HCT116 (cell line): ENCODE measurements around the gene LRRC15. TPM values are rescaled to one million over a fixed set of nuclear protein-coding genes. Genes with fewer than 3 reads are reported as not detected.

Source experiments
- ATAC-seq: fragments of 200-7000 bp; cut with Tn5 transposase; 2 replicates; pipeline ENCODE4 v1.9.1; 2020; ENCODE audit warnings: mild to moderate bottlenecking, moderate library complexity
- BruUV-seq: library from RNA; stranded (reverse); fragments of 400-500 nt; replicated peaks from 2 replicates; lab custom pipeline; 2021; lab: Mats Ljungman, UMichigan
- CTCF ChIA-PET: fragments of 300-600 bp; sonication (Branson Sonifier 250); formaldehyde crosslinking; loops from one replicate; lab custom pipeline; 2021; ENCODE audit warnings: antibody characterized with exemption; lab: Charles Lee
- POLR2A ChIA-PET: fragments of 300-600, 350-600 bp; sonication (Branson Sonifier 250); formaldehyde crosslinking; loops from one replicate; lab custom pipeline; 2021; ENCODE audit warnings: antibody characterized with exemption; lab: Charles Lee
- RAD21 ChIA-PET, 2 experiments: fragments of 300-600 bp; sonication (Branson Sonifier 250); formaldehyde crosslinking; loops; one replicate each; lab custom pipeline; 2023; ENCODE audit warnings: low total read pairs in 2 of 2; ENCODE audit not compliant: uncharacterized antibody in 2 of 2, unreplicated experiment in 2 of 2, low non-redundant PET in 1 of 2; lab: Charles Lee
- DNase-seq: peaks from one replicate; pipeline ENCODE4 v3.0.0-alpha.2; 2010; ENCODE audit warnings: low read depth, low spot score
- H2AFZ ChIP-seq: fragments of 200-600 bp; shearing (Covaris generic), sonication (generic); 2 replicates; pipeline ENCODE4 v1.6.1; 2017; ENCODE audit warnings: low read depth, mixed run types, mixed read lengths, antibody characterized with exemption, low read length; ENCODE audit not compliant: poor library complexity, severe bottlenecking
- H3K27ac ChIP-seq: 2 replicates; pipeline ENCODE4 v1.5.1; 2012; ENCODE audit warnings: low read depth, low read length
- H3K27me3 ChIP-seq: fragments of 200-600 bp; sonication (generic); 2 replicates; pipeline ENCODE4 v1.6.1; 2016; ENCODE audit warnings: mixed run types, low read length, mixed read lengths; ENCODE audit not compliant: insufficient read depth
- H3K36me3 ChIP-seq, 2 experiments: fragments of 200-500 bp in 1 of 2; fragments of 200-600 bp in 1 of 2; sonication (Bioruptor generic) in 1 of 2; sonication (generic) in 1 of 2; 2 replicates each; pipeline versions ENCODE4 v1.5.1 to v1.6.1; 2014 to 2016; ENCODE audit warnings: low read length in 2 of 2, inconsistent platforms in 1 of 2, mixed read lengths in 1 of 2, mixed run types in 1 of 2; ENCODE audit not compliant: insufficient read depth in 2 of 2, control insufficient read depth in 1 of 2
- H3K4me1 ChIP-seq, 2 experiments: fragments of 200-600 bp in 1 of 2; sonication (generic) in 1 of 2; 2 replicates each; pipeline versions ENCODE4 v1.5.1 to v1.6.1; 2012 to 2017; ENCODE audit warnings: low read length in 2 of 2, inconsistent platforms in 1 of 2, mild to moderate bottlenecking in 1 of 2, mixed read lengths in 1 of 2, mixed run types in 1 of 2, moderate library complexity in 1 of 2; ENCODE audit not compliant: insufficient read depth in 2 of 2, control insufficient read depth in 1 of 2
- H3K4me2 ChIP-seq: fragments of 200-600 bp; sonication (generic); 2 replicates; pipeline ENCODE4 v1.6.1; 2017; ENCODE audit warnings: mixed run types, low read length, mixed read lengths
- H3K4me3 ChIP-seq, 2 experiments: fragments of 200-600 bp in 1 of 2; sonication (generic) in 1 of 2; replicated peaks in 1 of 2; 2 replicates each; pipeline ENCODE4 v1.5.1; 2011 to 2016; ENCODE audit warnings: low read length in 2 of 2, control low read depth in 1 of 2, low read depth in 1 of 2, mild to moderate bottlenecking in 1 of 2, mixed read lengths in 1 of 2, mixed run types in 1 of 2
- H3K79me2 ChIP-seq: fragments of 200-600 bp; sonication (generic); 2 replicates; pipeline ENCODE4 v1.6.1; 2017; ENCODE audit warnings: mild to moderate bottlenecking, mixed run types, low read length, moderate library complexity, mixed read lengths; ENCODE audit not compliant: insufficient read depth
- H3K9ac ChIP-seq: fragments of 200-600 bp; sonication (generic); 2 replicates; pipeline ENCODE4 v1.6.1; 2016; ENCODE audit warnings: low read length, mixed read lengths
- H3K9me2 ChIP-seq: fragments of 200-600 bp; sonication (generic), shearing (Covaris generic); 2 replicates; pipeline ENCODE4 v1.6.1; 2017; ENCODE audit warnings: mixed run types, mild to moderate bottlenecking, moderate library complexity; ENCODE audit not compliant: insufficient read depth
- H3K9me3 ChIP-seq, 2 experiments: fragments of 200-500 bp in 1 of 2; fragments of 200-600 bp in 1 of 2; sonication (Bioruptor generic) in 1 of 2; sonication (generic) in 1 of 2; 2 replicates each; pipeline ENCODE4 v1.6.1; 2014 to 2017; ENCODE audit warnings: low read length in 2 of 2, mixed read lengths in 2 of 2, inconsistent platforms in 1 of 2, low read depth in 1 of 2, mild to moderate bottlenecking in 1 of 2, mixed run types in 1 of 2, moderate library complexity in 1 of 2; ENCODE audit not compliant: control insufficient read depth in 1 of 2, insufficient read depth in 1 of 2
- H4K20me1 ChIP-seq: fragments of 200-600 bp; sonication (generic), shearing (Covaris generic); 2 replicates; pipeline ENCODE4 v1.6.1; 2017; ENCODE audit warnings: mixed run types, mild to moderate bottlenecking, moderate library complexity; ENCODE audit not compliant: insufficient read depth
- CBX3 ChIP-seq: IDR thresholded peaks from 2 replicates; pipeline ENCODE4 v1.6.1; 2012; ENCODE audit warnings: low read depth
- ELF1 ChIP-seq: IDR thresholded peaks from 2 replicates; pipeline ENCODE4 v1.6.1; 2012; ENCODE audit warnings: low read depth, borderline replicate concordance
- EZH2 ChIP-seq: fragments of 200-600 bp; sonication (generic); IDR thresholded peaks from 2 replicates; pipeline ENCODE4 v1.6.1; 2017; ENCODE audit warnings: antibody characterized with exemption, mixed run types
- EZH2phosphoT487 ChIP-seq: fragments of 200-600 bp; IDR thresholded peaks from 2 replicates; pipeline ENCODE4 v1.6.1; 2018; ENCODE audit warnings: antibody characterized with exemption, borderline replicate concordance
- FOSL1 ChIP-seq: IDR thresholded peaks from 2 replicates; pipeline ENCODE4 v1.6.1; 2012; ENCODE audit warnings: low read depth
- JUND ChIP-seq: IDR thresholded peaks from 2 replicates; pipeline ENCODE4 v1.6.1; 2012
- MAX ChIP-seq: IDR thresholded peaks from 2 replicates; pipeline ENCODE4 v1.6.1; 2012
- POLR2A ChIP-seq: IDR thresholded peaks from 2 replicates; pipeline ENCODE4 v1.7.0; 2011; ENCODE audit warnings: borderline replicate concordance; ENCODE audit not compliant: insufficient read depth, insufficient read length; ENCODE audit errors: extremely low read depth
- POLR2AphosphoS5 ChIP-seq: IDR thresholded peaks from 2 replicates; pipeline ENCODE4 v1.6.1; 2011; ENCODE audit warnings: mild to moderate bottlenecking, low read depth, low read length, moderate library complexity
- REST ChIP-seq: IDR thresholded peaks from 2 replicates; pipeline ENCODE4 v1.6.1; 2012; ENCODE audit warnings: low read depth
- SIN3A ChIP-seq: IDR thresholded peaks from 2 replicates; pipeline ENCODE4 v1.6.1; 2012; ENCODE audit warnings: low read depth
- SP1 ChIP-seq: IDR thresholded peaks from 2 replicates; pipeline ENCODE4 v1.6.1; 2012; ENCODE audit warnings: low read depth
- TCF7L2 ChIP-seq: IDR thresholded peaks from 2 replicates; pipeline ENCODE4 v1.7.0; 2011; ENCODE audit warnings: borderline replicate concordance, inconsistent platforms; ENCODE audit not compliant: insufficient read depth, insufficient read length; ENCODE audit errors: extremely low read depth
- YY1 ChIP-seq: IDR thresholded peaks from 2 replicates; pipeline ENCODE4 v1.6.1; 2011; ENCODE audit warnings: low read length, low read depth, moderate library complexity, mild to moderate bottlenecking; ENCODE audit not compliant: insufficient replicate concordance; ENCODE audit errors: extremely low read depth
- ZBTB33 ChIP-seq: IDR thresholded peaks from 2 replicates; pipeline ENCODE4 v1.6.1; 2011; ENCODE audit warnings: mild to moderate bottlenecking, low read length, moderate library complexity; ENCODE audit not compliant: insufficient replicate concordance; ENCODE audit errors: extremely low read depth
- ZNF274 ChIP-seq: fragments of 200-500 bp; sonication (Bioruptor generic); IDR thresholded peaks from 2 replicates; pipeline ENCODE4 v1.6.1; 2014; ENCODE audit warnings: mild to moderate bottlenecking, low read depth, low read length, inconsistent platforms
- intact Hi-C: fragments of 100-400 bp; cut with micrococcal nuclease; formaldehyde crosslinking; loops from 2 replicates; pipeline ENCODE4 v1.10.0; 2022
- total RNA-seq: library from RNA; stranded (reverse); gene quantifications from one replicate; pipeline ENCODE4 v1.2.1, GENCODE V29; 2021; ENCODE audit not compliant: unreplicated experiment

The LRRC15 gene
- total RNA-seq, 1 experiment from 2014 or later: not detected

GRCh38 chr3:194367992-194368841 is 1.3 kb downstream of the LRRC15 start:
- RAD21 ChIA-PET: no interaction called here
- Histone ChIP-seq H3K27ac (no peak overlapping the region), H3K79me2 (no peaks in the 10 kb centered on the region), H2AFZ (no peak overlapping the region), H4K20me1 (no peaks in the 10 kb centered on the region), H3K27me3 (peaks cover 4% of the 10 kb centered on the region; the same call in 1 of the 2 replicates), H3K4me2 (no peak overlapping the region), H3K4me3 (no peak overlapping the region), H3K9me3 (no peaks in the 10 kb centered on the region), H3K9me2 (no peaks in the 10 kb centered on the region), H3K4me1 (peaks cover 0 to 8% of the 10 kb centered on the region in 2 experiments; a peak in 1 of 4 replicates), H3K36me3 (no peaks in the 10 kb centered on the region), H3K9ac (no peak overlapping the region)
- no peak for DNase-seq
- CTCF ChIA-PET: no interaction called here
- intact Hi-C loops: no loop called here
- BruUV-seq: no TSS peak
- no peak for ATAC-seq
- TF ChIP-seq POLR2A (no peak), ZNF274 (no peak), SIN3A (no peak), FOSL1 (no peak), EZH2phosphoT487 (no peak), ELF1 (no peak), SP1 (no peak), YY1 (no peak), JUND (no peak), POLR2AphosphoS5 (no peak), CBX3 (no peak), REST (no peak), MAX (no peak), EZH2 (no peak), TCF7L2 (no peak), ZBTB33 (no peak)
- POLR2A ChIA-PET: no interaction called here
